Right ventricle myocardium inferior (tissue), 1 donor: Measurements from ENCODE around the gene TFPT. TPM values are rescaled to one million over a fixed set of nuclear protein-coding genes. Genes with fewer than 3 reads are reported as not detected.
"Not testable (repeated sequence)": the region's sequence is repeated elsewhere in the genome, so short reads cannot be mapped to it uniquely, and the experiment has no call there.

Source experiments
- ATAC-seq: fragments of 200-7000 bp; cut with Tn5 transposase; one replicate; pipeline ENCODE4 v1.9.1; 2020; ENCODE audit warnings: mild to moderate bottlenecking, moderate library complexity
- DNase-seq: peaks from one replicate; pipeline ENCODE4 v3.0.0; 2021; ENCODE audit errors: missing footprints
- intact Hi-C: fragments of 100-400 bp; cut with DNase I; formaldehyde crosslinking; loops from one replicate; pipeline ENCODE4 v1.11.0; 2022
- total RNA-seq: library from RNA; stranded (reverse); fragmentation: NEBNext Ultra II Directional; extraction: Animal tissue kit (Norgen Biotek cat#: 25700); gene quantifications from one replicate; pipeline ENCODE4 v1.2.1, GENCODE V29; 2021
- donor health status: DM: no; HTN: yes; CAD: no; lungs with severe emphysema.

TFPT gene
- total RNA-seq, 1 donor from 2014 or later, result 13.4 TPM

DNA sequence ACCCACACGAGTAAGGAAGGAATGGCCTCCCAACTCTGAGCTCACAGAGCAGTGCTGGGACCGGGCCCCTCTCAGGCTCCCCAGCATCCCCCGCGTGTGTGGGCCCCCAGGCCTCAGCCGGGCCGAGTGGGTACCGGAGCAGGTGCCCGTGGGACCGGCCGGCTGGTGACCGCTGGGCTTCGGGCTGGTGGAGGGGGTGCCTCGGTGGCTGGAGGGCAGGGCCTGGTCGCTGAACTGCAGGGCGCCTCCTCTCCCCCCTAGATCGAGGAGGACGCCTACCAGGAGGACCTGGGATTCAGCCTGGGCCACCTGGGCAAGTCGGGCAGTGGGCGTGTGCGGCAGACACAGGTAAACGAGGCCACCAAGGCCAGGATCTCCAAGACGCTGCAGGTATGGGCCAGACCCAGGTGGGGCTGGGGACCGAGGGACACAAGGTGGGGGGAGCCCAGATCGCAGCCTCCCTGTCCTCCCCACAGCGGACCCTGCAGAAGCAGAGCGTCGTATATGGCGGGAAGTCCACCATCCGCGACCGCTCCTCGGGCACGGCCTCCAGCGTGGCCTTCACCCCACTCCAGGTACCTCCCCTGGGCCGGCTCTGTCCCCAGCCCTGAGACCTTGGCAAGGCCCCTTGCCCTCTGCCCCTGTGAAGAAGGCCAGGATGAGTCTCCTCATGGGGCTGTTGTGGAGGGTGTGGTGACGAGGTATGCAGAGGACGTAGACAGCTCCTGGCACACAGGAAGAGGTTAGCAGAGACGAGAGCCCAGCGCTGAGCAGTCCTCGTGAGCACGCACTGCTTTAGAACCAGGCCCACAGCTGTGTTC is 13.5 kb upstream of the TFPT start:
- intact Hi-C loops, result no loop called here
- ATAC-seq, result no peak

DNA sequence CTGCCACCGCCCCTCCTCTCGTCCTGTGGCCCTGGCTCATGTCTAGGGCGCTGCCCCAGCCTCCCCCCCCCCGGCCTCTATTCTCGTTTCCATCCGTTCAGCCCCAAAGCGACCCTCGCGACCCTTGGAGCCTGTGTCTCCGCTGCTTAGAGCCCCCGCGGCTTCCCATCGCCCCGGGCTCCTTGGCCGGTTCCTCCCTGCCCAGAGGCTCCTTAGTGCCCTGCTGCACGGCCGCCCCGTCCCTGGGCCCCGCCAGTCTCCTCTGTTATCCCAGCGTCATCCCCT is 12.9 kb upstream of the TFPT start:
- intact Hi-C loops, result no loop called here
- no peak for DNase-seq
- no peak for ATAC-seq

More for the DNA sequence above, 13.5 kb upstream of the TFPT start:
- DNase-seq, result no peak

DNA sequence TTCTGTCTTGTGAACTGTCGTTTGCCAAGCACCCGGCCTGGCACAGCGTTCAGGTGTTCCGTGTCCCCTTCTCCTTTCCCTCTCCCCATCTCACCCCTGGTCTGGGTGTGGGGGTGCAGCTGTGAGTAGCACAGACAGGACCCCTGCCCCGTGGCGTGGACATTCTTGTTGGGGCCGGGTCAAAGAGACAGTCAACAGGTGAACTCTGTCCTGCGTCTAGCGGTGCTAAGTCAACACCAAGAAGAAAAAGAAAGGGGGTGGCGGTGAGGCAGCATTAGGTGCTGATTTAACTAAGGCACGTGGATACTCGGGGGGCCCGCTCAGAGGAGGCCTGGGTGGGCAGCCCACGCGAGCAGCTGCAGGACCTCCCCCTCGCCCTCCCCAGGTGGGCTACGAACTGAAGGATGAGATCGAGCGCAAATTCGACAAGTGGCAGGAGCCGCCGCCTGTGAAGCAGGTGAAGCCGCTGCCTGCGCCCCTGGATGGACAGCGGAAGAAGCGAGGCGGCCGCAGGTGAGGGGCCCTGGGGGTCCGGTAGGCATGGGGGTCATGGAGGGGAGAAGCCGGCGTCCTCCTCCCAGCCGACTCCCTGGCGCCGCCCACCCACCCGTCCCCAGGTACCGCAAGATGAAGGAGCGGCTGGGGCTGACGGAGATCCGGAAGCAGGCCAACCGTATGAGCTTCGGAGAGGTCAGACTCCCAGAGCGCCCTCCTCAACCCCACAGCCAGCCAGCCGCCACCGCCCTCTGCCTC is 12.4 kb upstream of the TFPT start:
- ATAC-seq (no peak), DNase-seq (no peak)
- intact Hi-C loops, result no loop called here

DNA sequence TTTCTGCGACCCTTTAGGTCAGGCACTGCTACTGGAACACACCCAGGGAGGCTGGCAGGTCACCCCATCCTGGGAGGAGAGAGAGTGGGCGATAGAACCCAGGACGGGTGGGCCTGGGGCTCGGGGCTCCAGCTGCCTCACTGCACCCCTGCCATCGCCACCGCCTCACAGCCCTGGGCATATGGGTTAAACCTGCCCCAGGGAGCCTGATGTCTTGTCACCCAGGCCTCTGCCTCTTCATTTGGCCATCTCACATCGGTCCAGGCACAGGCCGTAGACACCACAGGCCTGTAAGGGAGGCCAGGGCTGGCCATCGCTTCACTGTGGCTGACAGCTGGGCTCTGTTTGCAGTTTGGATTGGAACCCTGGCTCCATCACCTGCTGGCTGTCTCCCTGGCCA is 10.3 kb upstream of the TFPT start:
- intact Hi-C loops, result no loop called here
- no peak for ATAC-seq
- no peak for DNase-seq

DNA sequence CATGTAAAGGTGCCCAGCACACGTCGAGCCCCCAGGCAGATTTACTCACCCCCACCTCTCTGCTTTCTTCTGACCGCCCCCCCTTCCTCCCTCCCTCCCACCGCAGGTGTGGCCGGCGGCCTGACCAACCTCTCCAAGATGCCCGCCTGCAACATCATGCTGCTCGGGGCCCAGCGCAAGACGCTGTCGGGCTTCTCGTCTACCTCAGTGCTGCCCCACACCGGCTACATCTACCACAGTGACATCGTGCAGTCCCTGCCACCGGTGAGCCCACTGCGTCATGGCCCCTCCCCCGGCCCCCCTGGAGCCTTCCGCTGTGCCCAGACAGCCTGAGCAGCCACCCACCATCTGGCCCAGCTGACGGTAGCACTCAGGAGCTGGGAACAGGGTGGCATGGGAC is 8.9 kb upstream of the TFPT start:
- DNase-seq (no peak), ATAC-seq (no peak)
- intact Hi-C loops, result no loop called here

DNA sequence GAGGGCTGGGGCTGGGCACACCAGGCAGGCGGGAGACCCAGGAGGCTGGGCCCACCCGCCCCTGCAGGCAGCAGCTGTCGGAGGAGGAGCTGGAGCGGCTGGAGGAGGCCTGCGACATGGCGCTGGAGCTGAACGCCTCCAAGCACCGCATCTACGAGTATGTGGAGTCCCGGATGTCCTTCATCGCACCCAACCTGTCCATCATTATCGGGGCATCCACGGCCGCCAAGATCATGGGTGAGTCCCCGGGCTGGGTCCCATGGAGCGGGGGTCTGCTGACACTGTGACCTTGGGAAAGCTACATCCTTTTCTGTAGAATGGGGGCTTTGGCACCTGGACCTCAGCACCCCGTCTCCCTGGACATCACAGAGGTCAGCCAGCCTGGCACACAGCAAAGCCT is 8.2 kb upstream of the TFPT start:
- intact Hi-C loops, result no loop called here
- DNase-seq, result no peak

DNA sequence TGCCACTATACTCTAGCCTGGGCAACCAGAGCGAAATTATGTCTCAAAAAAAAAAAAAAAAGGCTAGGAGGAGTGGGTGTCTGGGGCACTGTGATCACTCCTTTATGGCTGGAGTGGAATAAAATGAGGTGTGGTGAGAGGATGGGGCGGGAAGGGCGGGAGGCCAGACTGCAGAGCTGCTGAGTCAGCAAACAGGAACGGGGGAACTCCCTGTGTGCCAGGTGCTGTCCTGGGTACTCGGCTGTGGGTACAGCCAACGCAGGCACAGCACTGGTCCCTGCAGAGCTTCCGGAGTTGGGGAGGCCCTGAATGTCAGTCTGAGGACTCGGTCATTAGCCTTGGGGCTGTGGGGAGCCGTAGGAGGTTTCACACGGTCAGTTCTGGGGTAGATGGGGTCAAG is 5.8 kb upstream of the TFPT start:
- ATAC-seq (no peak), DNase-seq (no peak)
- intact Hi-C loops, result no loop called here

More for the DNA sequence above, 8.2 kb upstream of the TFPT start:
- ATAC-seq, result no peak

DNA sequence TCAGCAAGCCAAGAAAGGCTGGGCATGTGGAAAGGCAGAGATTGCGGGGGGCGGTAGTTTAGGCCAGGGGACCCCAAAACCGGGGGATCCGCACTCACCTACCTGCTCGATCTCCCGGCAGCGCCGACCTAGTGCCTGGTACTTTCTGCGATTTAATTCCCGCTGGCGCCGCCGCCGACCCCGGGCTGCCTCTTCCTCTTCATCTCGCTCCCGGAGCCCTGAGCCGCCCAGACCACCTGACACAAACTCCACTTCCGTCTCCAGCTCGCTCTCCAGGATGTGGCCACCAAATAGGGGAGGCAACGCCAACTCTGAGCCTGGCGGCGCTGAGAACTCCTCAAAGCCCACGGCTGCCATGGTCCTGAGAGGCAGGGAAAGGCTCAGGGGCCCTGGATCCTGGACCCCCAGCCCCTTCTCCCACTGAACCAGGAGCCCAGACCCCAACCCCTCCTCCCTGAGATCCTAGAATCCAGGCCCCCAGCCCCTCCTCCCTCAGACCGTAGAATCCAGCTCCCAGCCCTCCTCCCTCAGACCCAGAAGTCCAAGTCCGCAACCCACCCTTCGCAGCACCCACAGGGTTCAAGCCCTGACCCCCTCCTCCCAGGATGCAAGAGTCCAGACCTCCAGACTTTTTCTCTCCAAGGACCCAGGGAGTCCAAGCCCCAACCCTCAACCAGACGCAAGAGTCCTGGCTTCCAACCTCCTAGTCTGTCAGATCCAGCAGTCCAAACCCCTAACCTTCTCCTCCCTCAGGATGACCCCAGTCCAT is 933 bp downstream of the TFPT start:
- no peak for DNase-seq
- intact Hi-C loops, result loop anchor here (1.0 to 5.0 kb wide), 3 partner anchors 12 to 78 kb away; partner anchors contain the start of genes CNOT3, NDUFA3 and TSEN34
- ATAC-seq, result no peak

DNA sequence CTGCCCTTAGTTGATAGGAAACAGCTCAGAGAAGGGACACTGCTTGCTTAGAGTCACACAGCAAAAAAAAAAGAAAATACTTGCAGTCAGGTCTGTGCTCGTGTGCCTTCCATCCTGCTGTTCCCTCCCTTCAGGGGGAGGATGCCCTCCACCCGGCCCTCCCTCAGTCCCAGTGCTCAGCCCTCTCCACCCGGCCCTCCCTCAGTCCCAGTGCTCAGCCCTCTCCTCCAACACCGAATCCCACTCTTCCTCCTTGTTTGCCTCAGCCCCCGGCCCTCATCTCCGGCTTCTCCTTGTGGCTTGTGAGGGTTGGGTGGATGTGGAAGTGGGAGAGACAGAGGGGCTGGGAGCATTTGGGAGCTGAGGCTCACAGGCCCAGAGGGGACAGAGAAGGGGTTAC is 5.8 kb downstream of the TFPT start:
- ATAC-seq (no peak), DNase-seq (no peak)

DNA sequence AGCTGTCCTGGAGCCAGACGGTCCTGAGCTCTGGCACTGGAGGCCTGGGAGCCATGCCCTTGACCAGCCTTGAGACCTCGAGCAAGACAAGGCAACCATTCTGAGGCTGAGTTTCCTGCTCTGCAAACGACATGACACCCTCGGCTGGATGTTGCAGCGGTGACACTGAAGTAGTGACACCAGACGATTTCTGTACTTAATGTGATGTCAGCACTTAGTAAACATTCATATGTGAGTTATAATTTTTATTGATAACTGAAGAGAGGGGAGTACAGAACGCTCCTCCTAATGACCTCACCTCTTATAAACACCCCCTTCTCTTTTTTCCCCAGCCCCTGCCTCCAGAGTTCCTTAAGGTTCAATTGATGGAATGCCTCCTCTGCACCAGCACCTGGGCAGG is 7.0 kb downstream of the TFPT start:
- ATAC-seq, result no peak
- no peak for DNase-seq
- intact Hi-C loops, result loop anchor here (10.0 kb wide), 1 partner anchor 234 kb away; no protein-coding TSS in a partner anchor

More for the DNA sequence above, 5.8 kb downstream of the TFPT start:
- intact Hi-C loops, result loop anchor here (10.0 kb wide), 1 partner anchor 235 kb away; no protein-coding TSS in a partner anchor

DNA sequence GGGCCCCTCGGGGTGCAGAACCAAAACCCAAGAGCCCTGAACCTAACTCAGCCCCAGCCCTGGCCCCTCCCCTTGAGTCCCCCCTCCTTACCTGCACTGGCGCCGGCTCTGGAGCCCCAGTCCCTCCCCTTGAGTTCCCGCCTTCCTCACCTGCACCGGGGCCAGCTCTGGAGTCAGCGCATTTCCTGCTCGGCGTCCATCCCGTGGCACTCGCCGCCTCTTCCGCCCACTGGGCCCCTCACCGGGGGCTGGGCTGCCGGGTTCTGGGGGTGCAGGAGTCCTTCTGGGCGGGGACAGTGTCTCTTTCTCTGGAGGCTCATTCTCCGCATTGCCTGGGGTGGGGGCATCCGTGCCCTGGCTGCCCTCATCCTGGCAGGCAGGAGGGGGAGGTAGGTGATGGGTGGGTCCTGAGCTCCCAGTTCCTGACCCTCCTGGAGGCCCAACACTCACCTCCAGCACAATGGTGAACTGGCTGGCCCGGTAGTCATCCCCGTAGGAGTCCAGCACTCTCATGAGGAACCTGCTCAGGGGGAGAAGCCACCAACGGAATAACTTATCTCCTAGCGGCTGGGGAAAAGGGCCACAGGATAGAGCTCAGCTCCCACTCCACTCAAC is 7.5 kb downstream of the TFPT start:
- no peak for DNase-seq
- intact Hi-C loops, result loop anchor here (10.0 kb wide), 1 partner anchor 233 kb away; no protein-coding TSS in a partner anchor

DNA sequence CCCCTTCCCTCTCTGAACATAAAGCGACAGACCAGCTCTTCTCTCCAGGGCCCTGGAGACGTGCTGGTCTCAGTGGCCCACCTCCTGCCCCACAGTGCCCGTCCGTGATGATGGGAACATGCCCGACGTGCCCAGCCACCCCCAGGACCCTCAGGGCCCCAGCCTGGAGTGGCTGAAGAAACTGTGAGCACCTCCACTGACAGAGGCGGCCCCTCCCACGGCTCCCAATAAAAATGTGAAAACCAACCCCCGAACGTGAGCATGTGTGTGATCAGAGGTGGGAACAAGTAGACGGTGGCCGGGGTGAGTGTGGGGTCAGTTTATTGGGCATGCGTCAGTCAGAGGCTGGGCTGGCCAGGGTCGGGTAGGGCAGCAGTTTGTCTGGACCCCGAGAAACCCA is 8.7 kb downstream of the TFPT start:
- DNase-seq (no peak), ATAC-seq (no peak)
- intact Hi-C loops, result loop anchor here (10.0 kb wide), 1 partner anchor 232 kb away; no protein-coding TSS in a partner anchor

More for the DNA sequence above, 7.5 kb downstream of the TFPT start:
- ATAC-seq, result no peak

DNA sequence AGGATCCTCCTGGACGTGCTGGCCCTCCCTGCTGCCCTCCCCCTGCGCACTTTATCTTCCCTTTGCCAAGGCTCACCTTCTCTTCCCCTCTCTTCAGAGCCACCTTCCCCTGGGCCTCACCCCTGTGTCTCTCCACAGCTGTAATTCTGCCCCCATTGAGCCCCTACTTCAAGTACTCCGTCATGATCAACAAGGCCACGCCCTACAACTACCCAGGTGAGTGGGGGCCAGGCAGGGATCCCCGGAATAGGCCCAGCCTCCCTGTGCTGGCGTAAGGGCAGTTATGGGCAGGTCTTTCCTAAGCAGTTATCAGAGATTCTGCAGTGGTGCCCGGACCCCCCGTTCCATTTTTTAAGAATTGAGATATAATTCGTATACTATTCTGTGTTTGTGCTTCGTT is 9.7 kb downstream of the TFPT start:
- ATAC-seq, result no peak
- no peak for DNase-seq
- intact Hi-C loops, result loop anchor here (10.0 kb wide), 1 partner anchor 231 kb away; no protein-coding TSS in a partner anchor

DNA sequence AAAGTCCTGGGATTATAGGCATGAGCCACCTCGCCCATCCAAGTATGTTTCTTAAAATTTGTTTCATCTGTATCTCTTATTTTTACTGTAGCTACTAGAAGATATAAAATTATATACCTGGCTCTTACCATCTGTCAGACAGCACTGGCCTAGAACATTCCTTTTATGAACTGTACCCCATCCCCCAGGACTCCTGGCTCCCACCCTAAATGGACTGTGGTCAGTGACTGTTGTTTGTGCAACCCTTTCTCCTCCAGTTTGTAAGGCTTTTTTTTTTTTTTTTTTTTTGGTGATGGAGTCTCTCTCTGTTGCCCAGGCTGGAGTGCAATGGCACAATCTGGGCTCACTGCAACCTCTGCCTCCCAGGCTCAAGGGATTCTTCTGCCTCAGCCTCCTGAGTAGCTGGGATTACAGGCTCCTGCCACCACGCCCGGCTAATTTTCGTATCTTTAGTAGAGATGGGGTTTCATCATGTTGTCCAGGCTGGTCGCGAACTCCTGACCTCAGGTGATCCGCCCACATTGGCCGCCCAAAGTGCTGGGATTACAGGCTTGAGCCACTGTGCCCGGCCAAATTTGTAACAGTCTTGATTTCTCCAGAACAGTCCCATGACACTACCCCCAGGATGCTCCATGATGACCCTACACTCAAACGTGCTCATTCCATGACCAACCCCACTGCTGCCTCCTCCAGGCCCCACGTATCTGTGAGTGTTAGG is 10.3 kb downstream of the TFPT start:
- ATAC-seq (no peak), DNase-seq (no peak)
- intact Hi-C loops, result loop anchor here (10.0 kb wide), 1 partner anchor 230 kb away; no protein-coding TSS in a partner anchor

DNA sequence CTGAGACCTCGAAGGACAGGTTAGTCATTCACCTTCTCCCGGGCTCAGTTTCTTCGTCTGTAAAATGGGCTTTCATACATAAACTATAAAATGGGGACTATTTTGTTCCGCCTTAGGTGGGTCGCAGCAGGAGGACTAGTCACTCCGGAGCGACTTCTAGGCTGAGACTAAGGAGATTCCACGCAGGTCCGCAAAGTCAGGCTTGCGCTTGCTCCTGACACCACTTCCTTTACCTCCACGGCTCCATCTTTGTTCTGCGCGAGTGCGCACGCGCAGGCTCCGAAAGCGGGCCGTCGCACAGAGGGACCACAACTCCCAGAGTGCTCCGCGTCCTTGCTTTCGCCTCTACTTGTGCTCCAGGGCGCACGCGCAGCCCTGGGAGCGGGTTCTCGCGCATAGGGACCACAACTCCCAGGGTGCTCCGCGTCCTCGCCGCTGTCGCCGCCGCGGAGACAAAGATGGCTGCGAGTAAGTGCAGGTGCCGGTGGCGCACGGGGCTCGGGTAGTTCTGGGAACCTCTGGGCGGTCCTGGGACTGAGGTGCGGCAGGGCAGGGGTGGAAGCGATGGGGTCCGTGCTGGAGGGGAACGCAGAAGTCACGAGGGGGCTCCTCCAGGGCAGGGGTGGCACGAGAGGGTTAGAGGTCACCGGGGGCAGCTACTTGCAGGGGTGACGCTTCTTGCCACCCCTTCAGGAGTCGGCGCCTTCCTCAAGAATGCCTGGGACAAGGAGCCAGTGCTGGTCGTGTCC is 12.9 kb downstream of the TFPT start, which contains the start of gene NDUFA3:
Gene NDUFA3 (plus strand): TSS at position 435 of the 749 bp plus-strand sequence. CDS start 24 bp downstream, at position 459.
- intact Hi-C loops, result loop anchor here (1.0 to 10.0 kb wide), 2 partner anchors 13 to 228 kb away; partner anchors contain the start of genes PRPF31 and TFPT
- ATAC-seq, result peak; percentile 100

DNA sequence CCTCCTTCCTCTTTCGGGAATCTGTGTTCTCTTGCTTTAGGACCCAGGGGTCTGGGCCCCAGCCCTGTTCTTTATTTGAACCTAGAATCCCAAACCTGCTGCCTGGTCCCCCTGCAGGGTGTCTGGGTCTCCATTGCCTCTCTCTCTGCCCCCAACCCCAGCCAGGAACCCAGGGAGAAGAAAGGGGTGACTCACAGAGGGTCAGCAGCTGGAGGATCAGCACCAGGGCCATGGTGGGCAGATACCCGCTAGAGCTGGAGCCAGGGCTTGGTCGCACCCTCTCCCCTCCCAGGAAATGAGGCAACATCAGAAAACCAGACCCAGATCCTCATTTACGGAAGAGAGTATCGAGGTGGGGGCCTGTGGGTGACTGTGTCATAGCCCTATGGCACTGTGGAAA is 14.9 kb downstream of the TFPT start, which contains the start of gene OSCAR:
Gene OSCAR (minus strand): TSS at position 243 of the 400 bp plus-strand sequence. CDS start 11 bp downstream, at position 232.
- ATAC-seq (no peak), DNase-seq (no peak)
- intact Hi-C loops, result loop anchor here (10.0 kb wide), 1 partner anchor 226 kb away; no protein-coding TSS in a partner anchor

More for the DNA sequence above, 12.9 kb downstream of the TFPT start, which contains the start of gene NDUFA3:
- peak; percentile 99 for DNase-seq

DNA sequence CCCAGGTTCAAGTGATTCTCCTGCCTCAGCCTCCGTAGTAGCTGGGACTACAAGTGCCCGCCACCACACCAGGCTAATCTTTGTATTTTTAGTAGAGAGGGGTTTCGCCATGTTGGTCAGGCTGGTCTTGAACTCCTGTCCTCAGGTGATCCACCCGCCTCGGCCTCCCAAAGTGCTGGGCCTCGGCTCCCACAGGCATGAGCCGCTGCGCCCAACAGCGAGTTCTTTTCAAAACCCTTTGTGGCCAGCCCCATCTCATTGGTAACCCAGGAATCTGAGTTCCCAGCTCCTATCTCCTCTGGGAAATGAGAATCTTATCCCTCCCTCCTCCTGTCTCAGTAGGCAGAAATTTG is 15.6 kb downstream of the TFPT start:
- not testable (repeated sequence) for ATAC-seq, DNase-seq
- intact Hi-C loops, result loop anchor here (10.0 kb wide), 1 partner anchor 225 kb away; no protein-coding TSS in a partner anchor
